KMS-11 (cell line): ENCODE measurements around the gene HYDIN.

ENCODE experiments used
- H2AFZ ChIP-seq: fragments of 200-600 bp; sonication (generic); 2 replicates; pipeline ENCODE4 v1.6.1; 2016; ENCODE audit warnings: antibody characterized with exemption, mixed run types, low read depth
- H3K27ac ChIP-seq: fragments of 200-600 bp; sonication (generic); 2 replicates; pipeline ENCODE4 v1.6.1; 2016; ENCODE audit warnings: mild to moderate bottlenecking, mixed run types
- H3K27me3 ChIP-seq: fragments of 200-600 bp; sonication (generic); 2 replicates; pipeline ENCODE4 v1.6.1; 2017; ENCODE audit warnings: mild to moderate bottlenecking, low read depth, mixed run types, moderate library complexity; ENCODE audit not compliant: insufficient read depth
- H3K36me3 ChIP-seq: fragments of 200-600 bp; sonication (generic); 2 replicates; pipeline ENCODE4 v1.6.1; 2017; ENCODE audit warnings: mild to moderate bottlenecking, mixed run types; ENCODE audit not compliant: insufficient read depth
- H3K4me1 ChIP-seq: fragments of 200-600 bp; sonication (generic); 2 replicates; pipeline ENCODE4 v1.6.1; 2016; ENCODE audit warnings: mild to moderate bottlenecking, low read depth, mixed run types; ENCODE audit not compliant: poor library complexity, severe bottlenecking
- H3K4me2 ChIP-seq: fragments of 200-600 bp; sonication (generic); 2 replicates; pipeline ENCODE4 v1.7.0; 2016; ENCODE audit warnings: mild to moderate bottlenecking, mixed run types
- H3K4me3 ChIP-seq: fragments of 200-600 bp; sonication (generic); IDR thresholded peaks from 2 replicates; pipeline ENCODE4 v1.6.1; 2017; ENCODE audit warnings: low read depth, low read length, mixed read lengths; ENCODE audit not compliant: insufficient read depth
- H3K79me2 ChIP-seq: fragments of 200-600 bp; sonication (generic); 2 replicates; pipeline ENCODE4 v1.6.1; 2016; ENCODE audit warnings: low read depth, mixed run types; ENCODE audit not compliant: insufficient read depth
- H3K9ac ChIP-seq: fragments of 200-600 bp; sonication (generic); 2 replicates; pipeline ENCODE4 v1.6.1; 2016; ENCODE audit warnings: mild to moderate bottlenecking, mixed run types
- H4K20me1 ChIP-seq: fragments of 200-600 bp; sonication (generic); 2 replicates; pipeline ENCODE4 v1.6.1; 2016; ENCODE audit warnings: mild to moderate bottlenecking, mixed run types; ENCODE audit not compliant: insufficient read depth
- CTCF ChIP-seq: fragments of 200-600 bp; sonication (generic); conservative IDR thresholded peaks from 2 replicates; pipeline ENCODE4 v1.6.1; 2017; ENCODE audit warnings: low read depth, mild to moderate bottlenecking, antibody characterized with exemption, low read length, moderate library complexity, mixed read lengths

Gene HYDIN

GRCh38 chr16:70786020-70786755, 444.3 kb downstream of the HYDIN start:
- no peak overlapping the region for H3K4me2 ChIP-seq
- H2AFZ ChIP-seq, result no peak overlapping the region
- no peak overlapping the region for H3K27ac ChIP-seq
- TF ChIP-seq CTCF, result no peak
- H3K9ac ChIP-seq, result no peak overlapping the region
- peaks cover 10% of the 10 kb centered on the region; the same call in 1 of the 2 replicates for H3K79me2 ChIP-seq
- H3K4me1 ChIP-seq, result no peaks in the 10 kb centered on the region
- no peaks in the 10 kb centered on the region for H4K20me1 ChIP-seq
- no peak overlapping the region for H3K4me3 ChIP-seq
- H3K27me3 ChIP-seq, result no peaks in the 10 kb centered on the region
- H3K36me3 ChIP-seq, result peaks cover 10% of the 10 kb centered on the region; the same call in 1 of the 2 replicates

- TF ChIP-seq CTCF, result no peak
- H3K4me1 ChIP-seq, result no peaks in the 10 kb centered on the region
- H3K9ac ChIP-seq, result no peak overlapping the region
- no peak overlapping the region for H3K4me3 ChIP-seq
- no peaks in the 10 kb centered on the region for H3K79me2 ChIP-seq
- no peaks in the 10 kb centered on the region for H3K27me3 ChIP-seq
- H3K36me3 ChIP-seq, result peaks cover 10% of the 10 kb centered on the region; the same call in 1 of the 2 replicates
- no peaks in the 10 kb centered on the region for H4K20me1 ChIP-seq
- no peak overlapping the region for H3K27ac ChIP-seq
- no peak overlapping the region for H2AFZ ChIP-seq
- H3K4me2 ChIP-seq, result no peak overlapping the region
Observed at GRCh38 chr16:70784692-70785555, 445.6 kb downstream of the HYDIN start.

DNA sequence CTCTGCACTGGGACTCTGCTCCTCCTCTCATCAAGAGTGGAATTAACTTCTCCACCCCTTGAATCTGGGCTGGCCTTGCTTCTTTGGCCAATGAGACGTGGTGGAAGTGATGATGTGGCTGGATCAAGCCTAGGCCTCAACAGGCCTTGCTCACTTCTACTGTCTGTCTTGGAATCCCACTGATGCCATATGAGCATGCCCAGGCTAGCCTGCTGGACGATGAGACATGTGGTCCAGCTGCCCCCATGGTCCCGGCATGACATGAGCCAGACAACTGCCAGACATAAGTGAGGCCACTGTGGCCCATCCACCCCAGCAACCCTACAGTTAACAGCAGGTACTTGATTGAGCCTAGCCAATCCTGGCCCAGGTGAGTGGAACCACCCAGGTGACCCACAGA, 448.3 kb downstream of the HYDIN start:
- no peaks in the 10 kb centered on the region for H4K20me1 ChIP-seq
- H3K4me3 ChIP-seq, result no peak overlapping the region
- H2AFZ ChIP-seq, result no peak overlapping the region
- H3K27me3 ChIP-seq, result no peaks in the 10 kb centered on the region
- no peak overlapping the region for H3K27ac ChIP-seq
- peaks cover 6% of the 10 kb centered on the region for H3K4me1 ChIP-seq
- no peak overlapping the region for H3K4me2 ChIP-seq
- H3K36me3 ChIP-seq, result peaks cover 10% of the 10 kb centered on the region; the same call in 1 of the 2 replicates
- H3K79me2 ChIP-seq, result no peaks in the 10 kb centered on the region
- no peak overlapping the region for H3K9ac ChIP-seq
- TF ChIP-seq CTCF, result no peak

DNA sequence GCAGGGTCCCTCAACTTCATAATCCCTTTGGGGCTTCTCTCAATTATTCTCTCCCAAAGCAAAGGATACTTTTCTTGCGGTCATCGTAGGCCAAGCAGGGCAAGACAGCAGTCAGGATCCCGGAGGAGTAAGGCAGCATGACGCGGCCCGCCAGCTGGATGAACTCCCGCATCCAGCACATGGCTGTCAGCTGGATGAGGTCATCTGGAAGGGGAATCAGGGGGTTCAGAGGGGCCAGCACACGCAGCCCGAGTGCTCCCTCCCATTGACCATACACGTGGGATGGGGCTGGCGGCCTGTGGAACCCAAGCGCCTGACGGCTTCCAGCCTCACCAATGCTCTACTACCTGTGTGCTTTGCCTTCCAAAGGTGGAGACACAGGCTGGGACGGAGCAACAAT, 448.7 kb downstream of the HYDIN start:
- peaks cover 10% of the 10 kb centered on the region; the same call in 1 of the 2 replicates for H3K36me3 ChIP-seq

More for the DNA sequence above, 448.7 kb downstream of the HYDIN start:
- no peak overlapping the region for H3K9ac ChIP-seq
- no peak overlapping the region for H3K4me3 ChIP-seq
- H3K4me1 ChIP-seq, result peaks cover 6% of the 10 kb centered on the region
- TF ChIP-seq CTCF, result no peak
- no peaks in the 10 kb centered on the region for H3K27me3 ChIP-seq
- H3K4me2 ChIP-seq, result no peak overlapping the region
- H3K79me2 ChIP-seq, result no peaks in the 10 kb centered on the region
- H2AFZ ChIP-seq, result no peak overlapping the region
- H3K27ac ChIP-seq, result no peak overlapping the region
- H4K20me1 ChIP-seq, result no peaks in the 10 kb centered on the region
